ENCODE data around the gene CD38.

The CD38 gene

GRCh38 chr4:15765910-15766697 is 12.0 kb upstream of the CD38 start:
- H3F3A ChIP-seq (ENCODE audit: control insufficient read depth, insufficient read depth) = peaks cover 16% of the 10 kb centered on the region
- H3K79me2 ChIP-seq (ENCODE audit: control insufficient read depth, low read length) = no peaks in the 10 kb centered on the region
- H3K4me2 ChIP-seq (ENCODE audit: low read length) = peak overlapping the region; percentile 77

GRCh38 chr4:15766821-15767220 is 11.3 kb upstream of the CD38 start:
- peak overlapping the region; percentile 86 for H3K27ac ChIP-seq (ENCODE audit: low read depth, low read length)

More at GRCh38 chr4:15765910-15766697, 12.0 kb upstream of the CD38 start:
- H3K27ac ChIP-seq (ENCODE audit: low read depth, low read length) = peak overlapping the region; percentile 86
- no peaks in the 10 kb centered on the region for H4K20me1 ChIP-seq (ENCODE audit: control insufficient read depth, insufficient read depth, low read depth, low read length)
- H3K9me2 ChIP-seq (replicated peaks; ENCODE audit: control insufficient read depth, low read length) = no peaks in the 10 kb centered on the region
- H3K36me3 ChIP-seq (ENCODE audit: control insufficient read depth, low read length) = no peaks in the 10 kb centered on the region
- H3K4me3 ChIP-seq (ENCODE audit: low read length) = peak overlapping the region; percentile 59
- peaks cover 37% of the 10 kb centered on the region for H3K4me1 ChIP-seq (ENCODE audit: control insufficient read depth, low read length)
- TF ChIP-seq EZH2phosphoT487 (IDR thresholded peaks at IDR 0.05; ENCODE audit: borderline replicate concordance, low read length) (no peak), CTCF (IDR thresholded peaks at IDR 0.05; ENCODE audit: low read depth, low read length, poor library complexity, severe bottlenecking) (no peak)
- no peaks in the 10 kb centered on the region for H3K9me3 ChIP-seq (ENCODE audit: control insufficient read depth, insufficient read depth, low read length)
- H3K27me3 ChIP-seq (ENCODE audit: control insufficient read depth, low read length) = no peaks in the 10 kb centered on the region

GRCh38 chr4:15769202-15769601 is 8.9 kb upstream of the CD38 start:
- Histone ChIP-seq H3K9me3 (ENCODE audit: control insufficient read depth, insufficient read depth, low read length) (no peaks in the 10 kb centered on the region), H3K4me2 (ENCODE audit: low read length) (no peak overlapping the region), H3K36me3 (ENCODE audit: control insufficient read depth, low read length) (no peaks in the 10 kb centered on the region), H3K4me3 (ENCODE audit: low read length) (no peak overlapping the region), H4K20me1 (ENCODE audit: control insufficient read depth, insufficient read depth, low read depth, low read length) (no peaks in the 10 kb centered on the region), H3F3A (ENCODE audit: control insufficient read depth, insufficient read depth) (peaks cover 16% of the 10 kb centered on the region), H3K9me2 (replicated peaks; ENCODE audit: control insufficient read depth, low read length) (no peaks in the 10 kb centered on the region), H3K27ac (ENCODE audit: low read depth, low read length) (no peak overlapping the region), H3K27me3 (ENCODE audit: control insufficient read depth, low read length) (no peaks in the 10 kb centered on the region), H3K4me1 (ENCODE audit: control insufficient read depth, low read length) (peaks cover 67% of the 10 kb centered on the region), H3K79me2 (ENCODE audit: control insufficient read depth, low read length) (no peaks in the 10 kb centered on the region)
- TF ChIP-seq CTCF (IDR thresholded peaks at IDR 0.05; ENCODE audit: low read depth, low read length, poor library complexity, severe bottlenecking) (no peak), EZH2phosphoT487 (IDR thresholded peaks at IDR 0.05; ENCODE audit: borderline replicate concordance, low read length) (no peak)

More at GRCh38 chr4:15766821-15767220, 11.3 kb upstream of the CD38 start:
- TF ChIP-seq CTCF (IDR thresholded peaks at IDR 0.05; ENCODE audit: low read depth, low read length, poor library complexity, severe bottlenecking) (no peak), EZH2phosphoT487 (IDR thresholded peaks at IDR 0.05; ENCODE audit: borderline replicate concordance, low read length) (no peak)
- peak overlapping the region; percentile 59 for H3K4me3 ChIP-seq (ENCODE audit: low read length)
- H3K4me1 ChIP-seq (ENCODE audit: control insufficient read depth, low read length) = peaks cover 44% of the 10 kb centered on the region
- H3K4me2 ChIP-seq (ENCODE audit: low read length) = peak overlapping the region; percentile 77
- no peaks in the 10 kb centered on the region for H4K20me1 ChIP-seq (ENCODE audit: control insufficient read depth, insufficient read depth, low read depth, low read length)
- no peaks in the 10 kb centered on the region for H3K79me2 ChIP-seq (ENCODE audit: control insufficient read depth, low read length)
- H3K9me2 ChIP-seq (replicated peaks; ENCODE audit: control insufficient read depth, low read length) = no peaks in the 10 kb centered on the region
- peaks cover 16% of the 10 kb centered on the region for H3F3A ChIP-seq (ENCODE audit: control insufficient read depth, insufficient read depth)
- no peaks in the 10 kb centered on the region for H3K36me3 ChIP-seq (ENCODE audit: control insufficient read depth, low read length)
- no peaks in the 10 kb centered on the region for H3K9me3 ChIP-seq (ENCODE audit: control insufficient read depth, insufficient read depth, low read length)
- H3K27me3 ChIP-seq (ENCODE audit: control insufficient read depth, low read length) = no peaks in the 10 kb centered on the region

All from DOHH2 (cell line).